HG02885 (cell line): ENCODE results near the gene ZNF592.

Experiments
- ATAC-seq: cut with Tn5 transposase; IDR thresholded peaks from one replicate; pipeline ENCODE4 v1.9.1; 2021; ENCODE audit warnings: mild to moderate bottlenecking; ENCODE audit not compliant: unreplicated experiment, poor library complexity

The ZNF592 gene

DNA sequence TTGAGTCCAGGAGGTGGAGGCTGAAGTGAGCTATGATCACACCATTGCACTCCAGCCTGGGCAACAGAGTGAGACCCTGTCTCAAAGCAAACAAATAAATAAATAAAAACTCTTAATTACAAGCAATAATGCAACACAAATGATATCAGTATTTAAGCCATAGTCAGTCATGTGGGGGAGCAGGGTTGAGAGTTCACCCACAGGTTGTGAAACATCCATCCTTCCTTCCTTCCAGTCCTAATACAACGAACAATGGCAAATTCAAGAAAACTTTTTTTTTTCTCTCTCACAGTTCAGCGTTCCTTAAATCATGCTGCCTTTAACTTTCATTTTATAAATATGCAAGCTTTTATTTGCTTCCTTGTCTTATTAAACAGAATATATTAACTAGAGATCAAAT is 24.1 kb downstream of the ZNF592 start:
- ATAC-seq: no peak

DNA sequence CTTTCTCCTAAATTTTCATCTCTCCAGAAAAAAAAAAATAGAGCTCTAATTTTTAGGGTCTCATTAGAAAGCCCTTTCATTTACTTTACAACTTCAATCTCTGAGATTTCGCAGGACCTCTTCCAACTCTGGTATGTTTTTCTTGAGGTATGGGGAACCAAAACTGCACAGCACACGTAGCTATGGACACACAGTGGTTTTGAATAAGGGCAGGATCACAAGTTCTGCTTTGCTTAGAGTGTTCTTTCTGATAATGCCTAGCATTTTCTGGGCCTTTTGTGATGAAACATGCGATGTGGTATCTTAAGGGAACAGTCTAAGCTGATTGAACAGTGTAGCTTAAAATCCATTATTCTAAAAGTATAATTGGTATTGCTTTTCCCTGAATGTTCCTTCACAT is 25.3 kb downstream of the ZNF592 start:
- no peak for ATAC-seq

GRCh38 chr15:84775867-84776449 is 27.6 kb downstream of the ZNF592 start:
- ATAC-seq: no peak

DNA sequence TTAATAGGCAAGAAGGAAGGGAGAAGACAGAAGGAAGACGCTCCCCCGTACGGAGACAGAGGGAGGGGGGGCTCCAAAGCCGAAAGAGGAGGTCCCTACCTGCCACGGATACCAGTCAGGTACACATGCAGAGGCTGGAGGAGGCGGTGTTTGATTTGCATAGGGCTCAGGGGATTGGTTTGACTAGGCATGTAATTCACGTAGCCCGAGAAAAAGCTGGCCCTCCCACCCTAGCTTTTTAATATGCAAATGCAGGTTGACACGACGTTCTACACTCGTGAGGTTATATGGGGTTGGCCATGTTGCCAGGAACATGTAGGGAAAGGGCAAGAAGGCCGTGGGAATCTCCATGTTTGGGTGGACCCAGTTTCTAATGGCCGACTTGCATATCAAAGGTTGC is 29.8 kb downstream of the ZNF592 start:
- ATAC-seq: no peak

GRCh38 chr15:84780492-84780891 is 32.1 kb downstream of the ZNF592 start:
- ATAC-seq: no peak

DNA sequence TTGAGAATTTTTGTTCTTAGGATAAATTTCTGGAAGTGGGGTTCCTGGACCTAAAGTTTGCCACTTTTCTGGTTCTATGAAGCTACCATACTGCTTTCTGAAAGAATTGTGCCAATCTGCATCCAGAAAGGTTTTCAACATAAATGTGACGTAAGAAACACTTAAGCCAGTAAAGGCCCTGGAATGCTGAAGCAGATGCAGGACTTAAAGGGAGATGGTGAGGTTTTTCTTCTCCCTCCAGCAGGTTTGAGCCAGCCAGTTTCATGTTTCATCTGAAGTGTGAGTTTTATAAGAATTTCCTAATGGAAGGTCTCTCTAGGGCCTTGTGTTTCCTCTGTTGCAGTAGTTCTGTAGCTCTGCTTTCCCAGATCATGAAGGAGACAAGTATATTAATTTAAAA is 33.1 kb downstream of the ZNF592 start:
- ATAC-seq: no peak

GRCh38 chr15:84782346-84782745 is 34.0 kb downstream of the ZNF592 start:
- no peak for ATAC-seq

- ATAC-seq: no peak
These were observed 35.3 kb downstream of the ZNF592 start for GRCh38 chr15:84783493-84784251.

GRCh38 chr15:84784262-84784661 is 35.9 kb downstream of the ZNF592 start:
- no peak for ATAC-seq

GRCh38 chr15:84785053-84785452 is 36.7 kb downstream of the ZNF592 start:
- no peak for ATAC-seq

DNA sequence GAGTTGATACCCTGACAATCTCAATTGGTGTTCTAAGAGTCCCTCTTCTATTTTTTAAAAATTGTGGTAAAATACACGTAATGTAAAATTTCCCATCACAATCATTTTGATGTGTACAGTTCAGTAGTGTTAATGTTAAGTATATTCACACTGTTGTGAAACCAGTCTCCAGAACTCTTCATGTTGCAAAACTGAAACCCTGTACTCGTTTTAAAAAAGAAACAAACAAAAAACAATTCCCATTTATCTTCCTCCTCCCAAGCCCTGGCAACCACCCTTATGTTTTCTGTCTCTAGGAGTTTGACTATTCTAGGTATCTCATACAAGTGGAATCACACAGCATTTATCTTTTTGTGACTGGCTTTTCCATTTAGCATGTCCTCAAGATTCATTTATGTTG is 40.1 kb downstream of the ZNF592 start:
- no peak for ATAC-seq

GRCh38 chr15:84789762-84790161 is 41.4 kb downstream of the ZNF592 start:
- ATAC-seq: no peak

DNA sequence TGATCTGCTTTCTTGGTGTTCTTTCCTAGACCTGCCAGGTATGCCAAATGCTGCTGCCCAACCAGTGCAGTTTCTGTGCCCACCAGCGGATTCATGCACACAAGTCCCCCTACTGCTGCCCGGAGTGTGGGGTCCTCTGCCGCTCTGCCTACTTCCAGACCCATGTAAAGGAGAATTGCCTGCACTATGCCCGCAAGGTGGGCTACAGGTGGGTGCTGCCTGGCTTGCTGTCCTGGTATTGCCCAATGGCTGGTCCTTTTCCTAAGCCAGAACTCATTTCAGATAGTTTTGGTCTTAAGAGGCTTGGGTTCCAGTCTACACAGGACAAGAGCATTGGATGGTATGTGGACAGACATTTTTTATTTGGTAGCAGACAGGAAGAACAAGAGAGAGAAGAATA is 42.3 kb downstream of the ZNF592 start:
- no peak for ATAC-seq

DNA sequence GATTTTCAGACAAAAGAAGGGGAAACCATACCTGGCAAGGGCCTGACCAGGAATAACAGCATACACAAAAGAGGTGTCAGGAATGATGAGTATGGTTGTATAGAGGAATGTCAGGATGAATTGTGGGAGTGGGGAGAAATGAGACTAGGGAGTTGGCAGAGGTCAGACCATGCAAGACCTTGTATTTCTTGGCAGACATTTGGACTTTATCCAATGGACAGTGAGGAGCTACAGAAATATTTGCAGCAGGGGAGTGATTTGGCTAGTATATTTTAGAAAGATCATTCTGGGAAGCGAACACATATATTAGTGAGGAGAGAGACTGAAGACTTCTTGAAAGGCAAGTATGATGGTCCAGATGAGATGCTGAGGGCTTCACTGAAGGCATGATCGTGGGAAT is 43.4 kb downstream of the ZNF592 start:
- no peak for ATAC-seq

DNA sequence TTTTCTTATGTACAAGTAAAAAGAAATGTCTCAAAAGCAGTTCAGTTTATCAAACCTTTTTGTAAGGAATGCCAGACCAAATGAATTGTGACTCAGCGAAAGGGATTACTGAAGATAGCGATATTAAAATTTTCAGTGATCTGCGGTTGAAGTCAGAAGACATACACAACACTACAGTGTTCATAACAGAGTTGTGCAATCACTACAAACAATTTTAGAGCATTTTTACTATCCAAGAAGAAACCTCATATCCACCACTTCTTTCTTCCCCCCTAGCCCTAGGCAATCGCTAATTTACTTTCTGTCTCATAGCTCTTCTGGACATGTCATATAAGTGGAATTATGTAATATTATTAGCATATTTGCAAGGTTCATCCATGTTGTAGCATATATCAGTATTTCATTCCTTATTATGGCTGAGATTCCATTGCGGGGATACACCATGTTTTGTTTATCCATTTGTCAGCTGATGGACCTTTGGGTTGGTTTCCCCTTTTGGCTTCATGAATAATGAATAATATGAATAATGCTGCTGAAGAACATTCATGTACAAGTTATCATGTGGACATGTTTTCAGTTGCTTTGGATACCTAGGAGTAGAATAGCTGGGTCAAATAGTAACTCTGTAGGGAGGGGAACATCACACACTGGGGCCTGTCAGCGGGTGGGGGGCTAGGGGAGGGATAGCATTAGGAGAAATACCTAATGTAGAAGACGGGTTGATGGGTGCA is 45.2 kb downstream of the ZNF592 start:
- ATAC-seq: no peak

DNA sequence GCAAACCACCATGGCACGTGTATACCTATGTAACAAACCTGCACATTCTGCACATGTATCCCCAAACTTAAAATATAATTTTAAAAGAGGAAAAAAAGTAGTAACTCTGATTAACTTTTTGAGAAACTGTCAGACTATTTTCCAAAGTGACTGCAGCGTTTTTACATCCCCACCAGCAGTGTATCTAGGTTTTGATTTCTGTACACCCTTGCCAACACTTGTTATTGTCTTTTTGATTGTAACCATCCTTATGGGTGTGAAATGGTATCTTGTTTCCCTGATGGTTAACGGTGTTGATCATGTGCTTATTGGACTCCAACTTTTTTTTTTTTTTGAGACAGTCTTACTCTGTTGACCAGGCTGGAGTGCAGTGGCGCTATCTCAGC is 45.8 kb downstream of the ZNF592 start:
- ATAC-seq: no peak

- ATAC-seq: no peak
These were observed 46.8 kb downstream of the ZNF592 start for GRCh38 chr15:84795186-84795585.

- ATAC-seq: no peak
These were observed 48.8 kb downstream of the ZNF592 start for GRCh38 chr15:84797212-84797611.

DNA sequence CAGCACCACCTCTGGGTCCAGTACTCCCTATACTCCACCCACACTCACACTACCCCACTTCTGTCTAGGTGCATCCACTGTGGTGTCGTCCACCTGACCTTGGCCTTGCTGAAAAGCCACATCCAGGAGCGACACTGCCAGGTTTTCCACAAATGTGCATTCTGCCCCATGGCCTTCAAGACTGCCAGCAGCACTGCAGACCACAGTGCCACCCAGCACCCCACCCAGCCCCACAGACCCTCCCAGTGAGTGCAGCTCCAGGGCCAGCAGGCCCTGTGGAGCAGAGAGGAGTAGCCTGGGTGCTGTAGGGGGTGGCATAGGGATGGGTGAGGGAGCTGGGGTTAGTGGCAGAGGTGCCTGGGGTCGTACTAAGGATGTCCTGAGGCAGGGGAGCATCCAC is 49.4 kb downstream of the ZNF592 start:
- ATAC-seq: no peak

GRCh38 chr15:84798436-84798946 is 50.1 kb downstream of the ZNF592 start:
- ATAC-seq: no peak

DNA sequence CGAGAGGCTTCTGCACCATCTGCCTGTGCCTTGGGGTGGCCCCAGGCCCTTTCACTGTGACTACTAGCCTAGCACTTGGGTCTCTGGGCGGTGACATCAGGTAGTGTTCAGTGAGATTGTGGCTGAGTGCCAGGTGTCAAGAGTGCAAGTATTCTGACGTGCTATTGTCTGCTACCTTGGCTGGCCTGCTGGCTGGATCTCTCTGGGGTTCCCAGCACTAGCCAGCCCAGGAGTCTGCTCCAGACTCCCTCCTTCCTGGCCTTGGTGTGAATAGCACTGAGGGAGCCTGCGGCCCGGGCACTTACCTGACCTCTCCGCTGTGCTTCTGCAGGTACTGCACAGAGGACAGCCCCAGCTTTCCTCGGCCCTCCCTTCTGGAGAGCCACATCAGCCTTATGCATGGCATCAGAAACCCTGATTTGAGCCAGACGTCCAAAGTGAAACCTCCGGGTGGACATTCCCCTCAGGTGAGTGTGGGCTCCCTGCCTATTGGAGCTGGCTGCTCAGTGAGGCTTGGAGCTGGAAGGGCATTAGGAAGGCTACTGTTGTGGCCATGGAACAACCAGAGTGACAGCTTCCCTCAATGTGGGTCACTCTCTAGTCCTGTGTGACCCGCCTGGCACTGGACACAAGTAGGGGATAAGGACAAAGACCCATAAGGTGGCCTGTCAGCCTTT is 51.3 kb downstream of the ZNF592 start:
- no peak for ATAC-seq
